Measurements from ENCODE around the gene TSEN34.

TSEN34 gene

GRCh38 chr19:54145541-54146158 is 45.5 kb upstream of the TSEN34 start:
- no peak overlapping the region for H3K9ac ChIP-seq (ENCODE audit: low read depth, low read length, poor library complexity, severe bottlenecking)
- no peak overlapping the region for H3K4me2 ChIP-seq (ENCODE audit: low read depth, low read length, poor library complexity, severe bottlenecking)

GRCh38 chr19:54147676-54148075 is 43.4 kb upstream of the TSEN34 start:
- TF ChIP-seq EZH2phosphoT487 (IDR thresholded peaks at IDR 0.05; ENCODE audit: borderline replicate concordance): no peak
- TF ChIP-seq CTCF (conservative IDR thresholded peaks at IDR 0.05; ENCODE audit: low read length): no peak
- peaks cover 95% of the 10 kb centered on the region; the same call in 1 of the 2 replicates for H3K36me3 ChIP-seq (ENCODE audit: insufficient read depth, low read length)

More at GRCh38 chr19:54145541-54146158, 45.5 kb upstream of the TSEN34 start:
- Histone ChIP-seq H3K4me1 (ENCODE audit: insufficient read depth, low read length, poor library complexity, severe bottlenecking) (peaks cover 8% of the 10 kb centered on the region), H3F3A (ENCODE audit: low read depth) (no peaks in the 10 kb centered on the region), H4K20me1 (ENCODE audit: insufficient read depth, low read length, poor library complexity, severe bottlenecking) (peaks cover 33% of the 10 kb centered on the region), H3K79me2 (ENCODE audit: insufficient read depth, low read length) (peaks cover 22% of the 10 kb centered on the region), H3K27me3 (ENCODE audit: insufficient read depth, low read length, poor library complexity, severe bottlenecking) (no peaks in the 10 kb centered on the region), H3K9me2 (replicated peaks; ENCODE audit: low read depth, low read length) (no peaks in the 10 kb centered on the region), H3K9me3 (ENCODE audit: insufficient read depth, low read depth, low read length) (no peaks in the 10 kb centered on the region), H3K36me3 (ENCODE audit: insufficient read depth, low read length) (peaks cover 84% of the 10 kb centered on the region; the same call in 1 of the 2 replicates), H3K4me3 (ENCODE audit: low read length, poor library complexity, severe bottlenecking) (no peak overlapping the region), H2AFZ (ENCODE audit: low read length) (no peak overlapping the region)
- TF ChIP-seq CTCF (conservative IDR thresholded peaks at IDR 0.05; ENCODE audit: low read length) (no peak), EZH2phosphoT487 (IDR thresholded peaks at IDR 0.05; ENCODE audit: borderline replicate concordance) (no peak)

GRCh38 chr19:54148158-54148557 is 43.0 kb upstream of the TSEN34 start:
- Histone ChIP-seq H3K4me1 (ENCODE audit: insufficient read depth, low read length, poor library complexity, severe bottlenecking) (no peaks in the 10 kb centered on the region), H3K9ac (ENCODE audit: low read depth, low read length, poor library complexity, severe bottlenecking) (no peak overlapping the region), H2AFZ (ENCODE audit: low read length) (no peak overlapping the region), H3F3A (ENCODE audit: low read depth) (no peaks in the 10 kb centered on the region), H3K27me3 (ENCODE audit: insufficient read depth, low read length, poor library complexity, severe bottlenecking) (no peaks in the 10 kb centered on the region), H3K4me2 (ENCODE audit: low read depth, low read length, poor library complexity, severe bottlenecking) (no peak overlapping the region), H4K20me1 (ENCODE audit: insufficient read depth, low read length, poor library complexity, severe bottlenecking) (peaks cover 10% of the 10 kb centered on the region), H3K4me3 (ENCODE audit: low read length, poor library complexity, severe bottlenecking) (no peak overlapping the region), H3K9me2 (replicated peaks; ENCODE audit: low read depth, low read length) (no peaks in the 10 kb centered on the region), H3K36me3 (ENCODE audit: insufficient read depth, low read length) (peaks cover 95% of the 10 kb centered on the region; the same call in 1 of the 2 replicates), H3K9me3 (ENCODE audit: insufficient read depth, low read depth, low read length) (no peaks in the 10 kb centered on the region), H3K79me2 (ENCODE audit: insufficient read depth, low read length) (no peaks in the 10 kb centered on the region)
- TF ChIP-seq EZH2phosphoT487 (IDR thresholded peaks at IDR 0.05; ENCODE audit: borderline replicate concordance) (no peak), CTCF (conservative IDR thresholded peaks at IDR 0.05; ENCODE audit: low read length) (no peak)

More at GRCh38 chr19:54147676-54148075, 43.4 kb upstream of the TSEN34 start:
- H3K9ac ChIP-seq (ENCODE audit: low read depth, low read length, poor library complexity, severe bottlenecking): no peak overlapping the region
- no peaks in the 10 kb centered on the region for H3K27me3 ChIP-seq (ENCODE audit: insufficient read depth, low read length, poor library complexity, severe bottlenecking)
- peaks cover 14% of the 10 kb centered on the region for H4K20me1 ChIP-seq (ENCODE audit: insufficient read depth, low read length, poor library complexity, severe bottlenecking)
- H3K4me1 ChIP-seq (ENCODE audit: insufficient read depth, low read length, poor library complexity, severe bottlenecking): no peaks in the 10 kb centered on the region
- H3K79me2 ChIP-seq (ENCODE audit: insufficient read depth, low read length): peaks cover 2% of the 10 kb centered on the region; the same call in 1 of the 2 replicates
- H3K4me3 ChIP-seq (ENCODE audit: low read length, poor library complexity, severe bottlenecking): no peak overlapping the region
- H3K9me2 ChIP-seq (replicated peaks; ENCODE audit: low read depth, low read length): no peaks in the 10 kb centered on the region
- no peaks in the 10 kb centered on the region for H3K9me3 ChIP-seq (ENCODE audit: insufficient read depth, low read depth, low read length)
- H2AFZ ChIP-seq (ENCODE audit: low read length): no peak overlapping the region
- no peak overlapping the region for H3K4me2 ChIP-seq (ENCODE audit: low read depth, low read length, poor library complexity, severe bottlenecking)
- H3F3A ChIP-seq (ENCODE audit: low read depth): no peaks in the 10 kb centered on the region
